Effector memory CD8-positive, alpha-beta T cell (primary cell): ENCODE data around the gene EVA1C.
A peak's percentile ranks its signal among the peaks of the same experiment; 100 is the strongest.
"Not testable (repeated sequence)": the region's sequence is repeated elsewhere in the genome, so short reads cannot be mapped to it uniquely, and the experiment has no call there.

Experiments used
- ATAC-seq: fragments of 150-1000 bp; cut with Tn5 transposase; replicated peaks from 2 replicates; pipeline ENCODE4 v1.10.0; 2021; ENCODE audit warnings: mild to moderate bottlenecking, moderate library complexity
- DNase-seq, 3 experiments: peaks; one replicate each; pipeline ENCODE4 v3.0.0; 2021
- H3K27ac Mint-ChIP-seq, 2 donors: one replicate each; pipeline ENCODE4 v1.8.0; 2022; ENCODE audit warnings: mild to moderate bottlenecking in 2 of 2, mixed read lengths in 2 of 2, moderate library complexity in 2 of 2
- H3K27me3 Mint-ChIP-seq, 2 donors: one replicate each; pipeline ENCODE4 v1.8.0; 2022; ENCODE audit warnings: mixed read lengths in 2 of 2
- H3K36me3 Mint-ChIP-seq: one replicate; pipeline ENCODE4 v1.8.0; 2022; ENCODE audit warnings: mild to moderate bottlenecking, moderate library complexity, mixed read lengths; ENCODE audit not compliant: insufficient read depth
- H3K4me1 Mint-ChIP-seq, 2 donors: one replicate each; pipeline ENCODE4 v1.8.0; 2022; ENCODE audit warnings: low read depth in 2 of 2, mixed read lengths in 2 of 2
- H3K4me3 Mint-ChIP-seq, 2 donors: one replicate each; pipeline ENCODE4 v1.8.0; 2022; ENCODE audit warnings: mild to moderate bottlenecking in 2 of 2, mixed read lengths in 2 of 2, moderate library complexity in 2 of 2
- H3K9me3 Mint-ChIP-seq, 2 donors: one replicate each; pipeline ENCODE4 v1.8.0; 2022; ENCODE audit warnings: mixed read lengths in 2 of 2

The EVA1C gene

GRCh38 chr21:32380940-32381339, 31.6 kb upstream of the EVA1C start:
- H3K27ac Mint-ChIP-seq: peak overlapping the region in 1 of 2 donors; percentile 78
- H3K9me3 Mint-ChIP-seq: no peaks in the 10 kb centered on the region
- peaks cover 4 to 13% of the 10 kb centered on the region in 2 donors for H3K4me1 Mint-ChIP-seq
- DNase-seq: no peak
- peaks cover 33% of the 10 kb centered on the region for H3K36me3 Mint-ChIP-seq
- no peak overlapping the region for H3K4me3 Mint-ChIP-seq
- H3K27me3 Mint-ChIP-seq: no peaks in the 10 kb centered on the region
- ATAC-seq: no peak

DNA sequence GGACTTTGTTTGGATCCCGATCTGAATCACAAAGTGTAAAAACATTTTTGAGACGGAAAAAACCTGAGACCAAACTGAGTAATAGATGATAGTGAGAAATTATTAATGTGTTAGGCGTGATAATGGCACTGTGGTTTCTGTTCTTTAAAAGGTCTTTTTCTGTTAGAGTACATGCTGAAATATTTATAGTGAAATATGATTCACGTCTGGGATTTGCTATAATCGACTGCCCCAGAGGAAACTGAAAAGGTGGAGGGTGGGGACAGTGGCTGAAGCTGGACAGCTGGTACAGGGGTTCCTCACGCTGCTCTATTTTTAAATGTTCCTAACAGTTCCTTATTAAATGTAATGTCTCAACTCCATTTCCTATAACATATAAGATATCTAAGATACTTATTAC, 30.9 kb upstream of the EVA1C start:
- no peak for ATAC-seq
- H3K9me3 Mint-ChIP-seq: no peaks in the 10 kb centered on the region

DNA sequence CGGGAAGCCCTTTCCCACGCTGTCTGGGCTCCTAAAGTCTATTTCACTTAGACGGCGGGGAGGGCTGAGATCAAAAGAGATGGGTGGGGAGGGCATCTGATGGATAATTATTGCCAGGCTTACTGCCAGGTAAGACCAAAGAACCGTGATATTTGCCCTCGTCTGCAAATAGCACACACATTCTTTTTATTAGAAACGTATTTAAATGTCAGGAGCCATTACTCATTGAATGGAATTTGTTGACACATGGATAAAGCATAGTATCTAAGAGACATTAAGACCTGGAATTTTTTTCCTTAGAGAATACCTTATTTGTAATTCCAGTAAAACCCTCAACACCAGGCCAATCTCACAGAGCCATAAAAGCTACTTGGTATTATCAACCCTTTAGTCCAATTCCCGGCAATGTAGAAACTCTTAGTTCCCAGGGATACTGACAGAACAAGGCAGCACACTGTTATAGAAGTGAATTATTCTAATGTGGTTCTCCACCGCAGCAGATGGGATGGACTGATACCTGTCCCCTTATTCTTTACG, 30.3 kb upstream of the EVA1C start:
- peaks cover 33% of the 10 kb centered on the region for H3K36me3 Mint-ChIP-seq

More for the DNA sequence above, 30.9 kb upstream of the EVA1C start:
- Mint-ChIP-seq H3K27me3 (no peaks in the 10 kb centered on the region), H3K4me1 (peaks cover 4 to 15% of the 10 kb centered on the region in 2 donors), H3K4me3 (no peak overlapping the region), H3K36me3 (peaks cover 33% of the 10 kb centered on the region), H3K27ac (no peak overlapping the region)
- no peak for DNase-seq

DNA sequence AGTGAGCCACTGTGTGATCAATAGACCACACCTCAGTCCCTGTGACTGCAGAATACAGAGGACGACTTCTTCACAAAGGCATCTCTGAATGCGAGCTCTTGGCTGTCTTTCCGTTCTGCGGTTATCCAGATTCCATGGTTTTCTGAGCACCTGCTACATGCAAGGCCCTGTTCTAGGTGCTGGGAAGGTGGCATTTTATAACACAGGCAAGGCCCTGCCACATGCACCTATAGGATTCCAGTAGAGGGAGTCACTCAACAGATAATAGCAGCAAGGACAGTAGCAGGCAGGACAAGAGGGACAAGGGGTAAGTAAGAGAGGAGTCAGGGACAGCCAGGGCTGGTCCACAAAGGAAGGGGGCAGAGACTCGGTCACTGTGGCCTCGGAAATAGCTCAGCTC, 28.7 kb upstream of the EVA1C start:
- DNase-seq (no peak), ATAC-seq (no peak)
- peaks cover 21% of the 10 kb centered on the region for H3K36me3 Mint-ChIP-seq
- peaks cover 16 to 27% of the 10 kb centered on the region in 2 donors for H3K4me1 Mint-ChIP-seq
- H3K4me3 Mint-ChIP-seq: no peak overlapping the region
- no peaks in the 10 kb centered on the region for H3K9me3 Mint-ChIP-seq
- no peak overlapping the region for H3K27ac Mint-ChIP-seq
- no peaks in the 10 kb centered on the region for H3K27me3 Mint-ChIP-seq

More for the DNA sequence above, 30.3 kb upstream of the EVA1C start:
- H3K27ac Mint-ChIP-seq: no peak overlapping the region
- no peak for ATAC-seq
- no peaks in the 10 kb centered on the region for H3K27me3 Mint-ChIP-seq
- no peak overlapping the region for H3K4me3 Mint-ChIP-seq
- H3K9me3 Mint-ChIP-seq: no peaks in the 10 kb centered on the region
- DNase-seq: no peak
- peaks cover 6 to 17% of the 10 kb centered on the region in 2 donors for H3K4me1 Mint-ChIP-seq

DNA sequence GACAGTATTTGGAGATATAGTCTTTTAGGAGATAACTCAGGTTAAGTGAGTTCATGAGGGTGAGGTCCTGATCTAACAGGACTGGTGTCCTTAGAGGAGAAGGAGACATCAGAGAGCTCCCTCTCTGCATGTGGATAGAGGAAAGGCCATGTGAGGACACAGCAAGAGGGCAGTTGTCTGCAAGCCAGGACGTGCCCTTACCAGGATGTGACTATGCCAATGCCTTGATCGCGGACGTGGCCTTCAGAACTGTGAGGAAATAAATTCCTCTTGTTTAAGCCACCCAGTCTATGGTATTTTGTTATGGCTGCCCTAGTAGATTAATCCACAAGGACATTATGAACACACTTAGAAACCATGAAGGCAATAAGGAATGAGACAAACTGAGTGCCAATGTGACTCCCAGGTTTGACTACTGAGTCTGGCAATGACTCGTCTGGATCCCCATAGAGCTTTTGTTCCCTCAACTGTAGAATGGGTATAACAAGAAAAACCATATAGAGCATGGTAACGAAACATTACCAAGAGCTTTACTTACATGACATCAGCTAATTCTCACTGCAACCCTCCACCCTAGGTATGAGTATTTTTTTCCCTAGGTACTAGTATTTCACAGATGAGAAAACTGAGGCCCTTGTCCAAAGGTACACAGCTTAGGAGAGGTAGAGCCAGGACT, 26.2 kb upstream of the EVA1C start:
- H3K9me3 Mint-ChIP-seq: no peaks in the 10 kb centered on the region
- H3K4me1 Mint-ChIP-seq: peaks cover 26 to 43% of the 10 kb centered on the region in 2 donors
- no peak overlapping the region for H3K4me3 Mint-ChIP-seq
- peaks cover 22% of the 10 kb centered on the region for H3K36me3 Mint-ChIP-seq
- no peak for DNase-seq
- no peak for ATAC-seq
- no peak overlapping the region for H3K27ac Mint-ChIP-seq
- no peaks in the 10 kb centered on the region for H3K27me3 Mint-ChIP-seq

DNA sequence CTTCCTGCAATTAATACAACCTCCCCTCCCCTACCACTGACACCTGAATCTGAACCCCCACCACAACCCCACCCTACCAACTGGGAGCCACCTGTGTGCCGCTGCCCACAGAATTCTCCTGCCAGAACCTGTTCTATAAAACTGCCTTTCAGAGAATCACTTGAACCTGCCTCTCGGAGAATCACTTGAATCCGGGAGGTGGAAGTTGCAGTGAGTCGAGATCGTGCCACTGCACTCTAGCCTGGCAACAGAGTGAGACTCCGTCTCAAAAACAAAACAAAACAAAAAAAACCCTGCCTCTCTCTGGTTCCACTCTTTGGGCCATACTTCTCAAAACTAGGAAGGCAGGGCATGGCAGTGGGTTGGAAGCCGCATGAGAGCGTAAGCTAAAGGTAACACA, 25.4 kb upstream of the EVA1C start:
- H3K27ac Mint-ChIP-seq: peak overlapping the region in 1 of 2 donors; percentile 21
- no peaks in the 10 kb centered on the region for H3K27me3 Mint-ChIP-seq
- DNase-seq (no peak), ATAC-seq (no peak)
- H3K4me3 Mint-ChIP-seq: no peak overlapping the region
- peaks cover 32 to 44% of the 10 kb centered on the region in 2 donors for H3K4me1 Mint-ChIP-seq
- peaks cover 17% of the 10 kb centered on the region for H3K36me3 Mint-ChIP-seq
- no peaks in the 10 kb centered on the region for H3K9me3 Mint-ChIP-seq

- H3K36me3 Mint-ChIP-seq: peaks cover 14% of the 10 kb centered on the region
- no peaks in the 10 kb centered on the region for H3K9me3 Mint-ChIP-seq
- no peaks in the 10 kb centered on the region for H3K27me3 Mint-ChIP-seq
- DNase-seq (no peak), ATAC-seq (no peak)
- no peak overlapping the region for H3K4me3 Mint-ChIP-seq
- peaks cover 33 to 50% of the 10 kb centered on the region in 2 donors for H3K4me1 Mint-ChIP-seq
- H3K27ac Mint-ChIP-seq: no peak overlapping the region
Observed at GRCh38 chr21:32388306-32388705, 24.2 kb upstream of the EVA1C start.

GRCh38 chr21:32389337-32390015, 23.0 kb upstream of the EVA1C start:
- H3K27me3 Mint-ChIP-seq: no peaks in the 10 kb centered on the region
- peaks cover 7% of the 10 kb centered on the region for H3K36me3 Mint-ChIP-seq
- H3K4me1 Mint-ChIP-seq: peaks cover 37 to 52% of the 10 kb centered on the region in 2 donors
- ATAC-seq (no peak), DNase-seq (no peak)
- no peak overlapping the region for H3K4me3 Mint-ChIP-seq
- H3K9me3 Mint-ChIP-seq: no peaks in the 10 kb centered on the region
- no peak overlapping the region for H3K27ac Mint-ChIP-seq

- ATAC-seq, H3K27ac Mint-ChIP-seq, H3K27me3 Mint-ChIP-seq, H3K4me3 Mint-ChIP-seq, H3K36me3 Mint-ChIP-seq, H3K9me3 Mint-ChIP-seq, DNase-seq: not testable (repeated sequence)
- peaks cover 37 to 46% of the 10 kb centered on the region in 2 donors for H3K4me1 Mint-ChIP-seq
Observed at GRCh38 chr21:32390537-32391224, 21.8 kb upstream of the EVA1C start.

DNA sequence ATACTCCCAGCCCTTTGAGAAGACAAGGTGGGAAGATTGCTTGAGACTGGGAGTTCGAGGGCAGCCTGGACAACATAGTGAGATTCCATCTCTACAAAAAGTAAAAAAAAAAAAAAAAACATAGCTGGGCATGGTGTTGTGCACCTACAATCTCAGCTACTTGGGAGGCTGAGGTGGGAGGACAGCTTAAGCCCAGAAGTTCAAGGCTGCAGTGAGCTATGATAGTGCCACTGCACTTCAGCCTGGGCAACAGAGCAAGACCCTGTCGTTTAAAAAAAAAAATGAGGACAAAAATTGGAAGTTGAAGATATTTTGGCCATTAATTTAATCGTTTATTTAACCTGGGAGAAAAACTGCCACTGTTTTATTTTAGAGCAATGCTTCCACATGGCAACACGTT, 20.8 kb upstream of the EVA1C start:
- Mint-ChIP-seq H3K27me3 (peaks cover 0 to 5% of the 10 kb centered on the region in 2 donors), H3K27ac (no peak overlapping the region), H3K36me3 (peaks cover 7% of the 10 kb centered on the region), H3K4me1 (peaks cover 36 to 41% of the 10 kb centered on the region in 2 donors), H3K4me3 (peak overlapping the region; percentile 84 to 87), H3K9me3 (no peaks in the 10 kb centered on the region)
- ATAC-seq (no peak), DNase-seq (no peak)

DNA sequence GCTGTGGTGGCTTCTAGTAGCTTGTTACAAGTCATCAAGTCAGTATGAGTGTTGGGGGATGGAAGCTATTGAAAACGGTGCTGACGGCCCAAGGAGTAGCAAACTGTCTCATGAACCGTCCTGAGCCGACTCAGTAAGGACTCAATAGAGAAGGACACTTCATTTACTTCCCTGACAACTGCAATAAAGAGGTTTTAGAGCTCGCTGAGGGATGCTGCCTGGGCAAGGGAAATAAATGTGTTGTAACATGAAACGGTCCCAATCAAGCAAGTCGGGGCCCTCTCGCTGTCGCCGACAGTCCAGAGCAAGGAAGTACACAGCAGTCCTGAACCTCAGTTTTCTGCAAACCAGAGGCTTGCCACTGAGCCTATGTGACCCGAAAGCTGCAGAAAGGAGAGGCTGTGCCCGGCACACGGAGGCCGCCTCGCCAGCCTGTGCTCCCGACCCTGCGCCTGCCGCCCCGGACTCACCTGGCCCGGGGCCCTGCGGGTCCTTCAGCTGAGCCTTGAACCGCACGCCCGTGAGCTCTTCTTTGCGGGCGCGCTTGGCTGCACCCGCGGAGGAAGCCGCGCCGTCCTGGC, 20.1 kb upstream of the EVA1C start:
- Mint-ChIP-seq H3K4me3 (peak overlapping the region; percentile 84 to 87), H3K27ac (peak overlapping the region in 1 of 2 donors; percentile 85), H3K27me3 (peaks cover 0 to 7% of the 10 kb centered on the region in 2 donors), H3K9me3 (no peaks in the 10 kb centered on the region), H3K4me1 (peaks cover 32 to 38% of the 10 kb centered on the region in 2 donors), H3K36me3 (peaks cover 7% of the 10 kb centered on the region)
- peak in 1 of 3 experiments; percentile 7 for DNase-seq
- ATAC-seq: peak; percentile 42

DNA sequence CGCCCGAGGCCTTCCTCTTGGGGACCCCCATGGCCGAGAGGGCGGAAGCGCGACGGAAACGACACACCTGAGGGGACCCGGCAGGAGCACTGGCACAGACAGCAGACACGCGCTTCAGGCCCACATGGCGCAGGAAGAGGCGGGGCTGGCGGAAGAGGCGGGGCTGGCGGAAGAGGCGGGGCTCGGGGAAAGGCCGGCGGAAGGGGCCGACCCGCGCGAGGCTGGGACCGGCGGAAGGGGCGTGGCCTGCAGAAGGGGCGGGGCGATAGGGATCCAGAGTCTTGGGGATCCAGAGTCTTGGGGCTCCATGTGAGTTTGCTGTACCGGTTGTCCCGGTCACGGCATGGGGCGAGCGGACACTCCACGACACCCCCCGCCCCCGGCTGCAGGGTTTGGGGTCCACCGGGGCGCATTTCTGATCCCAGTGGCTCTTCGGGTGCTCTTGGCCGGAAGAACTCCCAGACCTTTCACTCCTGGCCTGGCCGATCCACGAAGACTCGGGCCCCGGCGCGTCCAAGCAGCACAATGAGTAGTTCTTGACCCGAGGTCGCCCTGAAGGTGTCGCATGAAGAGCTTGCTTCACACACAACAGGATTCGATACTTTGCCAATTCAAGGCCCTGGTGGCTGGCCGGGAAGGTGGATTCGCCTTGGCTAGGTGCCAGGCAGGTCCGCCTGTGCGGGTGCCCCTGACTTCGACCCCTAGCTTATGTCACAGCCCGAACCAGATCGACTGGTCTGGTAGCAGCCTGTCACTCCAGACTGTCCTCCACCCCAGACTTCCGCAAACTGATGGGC, 19.4 kb upstream of the EVA1C start, which contains the start of gene URB1:
Gene URB1, minus strand, starts transcription at position 133 of the 797 bp plus-strand sequence. Its CDS starts 102 bp downstream, at position 31.
- peaks cover 4 to 7% of the 10 kb centered on the region in 2 donors for H3K27me3 Mint-ChIP-seq
- H3K4me3 Mint-ChIP-seq: peak within 1 kb of the TSS; percentile 84 to 87
- peaks cover 7% of the 10 kb centered on the region for H3K36me3 Mint-ChIP-seq
- DNase-seq: peak; percentile 95 to 96 (median 96)
- H3K27ac Mint-ChIP-seq: peak within 1 kb of the TSS; percentile 19 to 85
- H3K9me3 Mint-ChIP-seq: no peaks in the 10 kb centered on the region
- ATAC-seq: peak; percentile 98
- H3K4me1 Mint-ChIP-seq: peaks cover 26 to 31% of the 10 kb centered on the region in 2 donors
